ENCODE measurements around the gene TMEM132A.

Gene TMEM132A

DNA sequence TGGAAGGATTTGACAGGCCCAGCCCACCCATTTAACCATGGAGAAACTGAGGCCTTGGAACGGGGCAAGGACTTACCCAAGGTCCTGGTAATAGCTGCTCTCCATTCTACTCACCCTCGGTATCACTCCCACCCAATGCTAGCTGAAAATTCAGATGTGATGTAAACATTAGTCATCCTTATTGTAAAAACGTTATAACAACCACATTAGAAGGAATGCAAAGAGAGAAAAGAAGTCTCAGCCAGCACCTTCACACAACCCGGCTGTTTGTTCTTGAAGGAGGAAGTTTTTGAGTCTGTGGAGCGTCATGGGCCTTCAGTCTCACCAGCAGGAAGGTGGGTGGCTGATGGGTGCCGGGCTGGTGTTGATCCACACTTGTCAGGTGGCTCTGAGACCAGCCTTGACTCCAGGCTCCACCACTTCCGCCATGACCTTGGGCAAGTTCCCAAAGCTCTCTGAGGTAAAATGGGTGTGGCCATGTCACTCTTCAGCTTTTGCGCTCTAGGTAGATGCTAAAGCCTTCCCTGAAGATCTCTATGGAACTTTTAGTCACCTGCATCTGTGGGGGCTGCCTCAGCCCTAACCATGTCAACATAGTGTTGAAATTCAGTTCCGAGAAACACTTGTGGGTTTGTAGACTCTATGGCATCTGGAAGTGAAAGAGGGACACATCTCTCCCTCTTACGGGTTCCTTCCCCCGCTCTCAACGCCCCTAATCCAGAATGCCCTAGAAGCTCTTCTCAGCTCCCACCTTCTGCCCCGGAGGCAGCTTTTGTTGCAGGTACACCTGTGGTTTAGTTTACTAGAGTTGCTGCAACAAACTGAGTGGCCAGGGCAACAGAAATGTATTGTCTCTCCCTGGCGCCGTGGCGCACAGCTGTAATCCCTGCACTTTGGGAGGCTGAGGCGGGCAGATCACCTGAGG lies 62.0 kb downstream of the TMEM132A start:
- peaks cover 57% of the 10 kb centered on the region for H3K36me3 Mint-ChIP-seq (ENCODE audit: low read depth)
- peak overlapping the region; percentile 72 for H3K4me3 Mint-ChIP-seq
- H3K27me3 Mint-ChIP-seq, result no peaks in the 10 kb centered on the region
- no peaks in the 10 kb centered on the region for H3K9me3 Mint-ChIP-seq
- peak overlapping the region; percentile 96 for H3K27ac Mint-ChIP-seq
- peaks cover 98% of the 10 kb centered on the region for H3K4me1 Mint-ChIP-seq (ENCODE audit: low read depth)
